ENCODE data around the gene ASB10. TPM values are rescaled to one million over a fixed set of nuclear protein-coding genes. Genes with fewer than 3 reads are reported as not detected.

ASB10 gene
- total and polyA plus RNA-seq, 5 experiments from 2014 or later = not detected

GRCh38 chr7:151168003-151168786, 18.9 kb downstream of the ASB10 start:
- Mint-ChIP-seq H3K4me1 (peaks cover 7 to 19% (median 13%) of the 10 kb centered on the region in 4 donors), H3K27me3 (peaks cover 32 to 53% (median 33%) of the 10 kb centered on the region in 5 donors), H3K36me3 (no peaks in the 10 kb centered on the region), H3K4me3 (peak overlapping the region; percentile 67 to 87 (median 80)), H3K9me3 (no peaks in the 10 kb centered on the region), H3K27ac (peak overlapping the region in 2 of 10 donors; percentile 56 to 60)
- POLR2A ChIA-PET = interaction anchor here (0.6 to 1.0 kb wide), 4 partner anchors 15 to 135 kb away, joined by 3 to 4 read pairs (median 3); no protein-coding TSS in a partner anchor
- ATAC-seq (peak; percentile 80 to 81), DNase-seq (peak; percentile 19 to 71 (median 56))

GRCh38 chr7:151167197-151167961, 19.7 kb downstream of the ASB10 start, which contains the start of gene GBX1:
GBX1 (minus strand) TSS chr7:151167694; CDS start chr7:151167548, 146 bp downstream.
- Mint-ChIP-seq H3K9me3 (no peaks in the 10 kb centered on the region), H3K36me3 (no peaks in the 10 kb centered on the region), H3K4me3 (peak within 1 kb of the TSS; percentile 70 to 87 (median 80)), H3K27me3 (peaks cover 25 to 45% (median 27%) of the 10 kb centered on the region in 5 donors), H3K4me1 (peaks cover 3 to 11% (median 8%) of the 10 kb centered on the region in 4 donors), H3K27ac (peak within 1 kb of the TSS in 2 of 10 donors; percentile 56 to 60)
- ATAC-seq (peak; percentile 55 to 69), DNase-seq (peak in 1 of 10 donors; percentile 11)
- POLR2A ChIA-PET = interaction anchor here (0.6 to 1.0 kb wide), 3 partner anchors 28 to 136 kb away, joined by 3 to 4 read pairs (median 3); no protein-coding TSS in a partner anchor

GRCh38 chr7:151166629-151167196, 20.3 kb downstream of the ASB10 start:
- no peaks in the 10 kb centered on the region for H3K9me3 Mint-ChIP-seq
- DNase-seq (no peak), ATAC-seq (peak in 1 of 2 donors; percentile 16)
- no peaks in the 10 kb centered on the region for H3K36me3 Mint-ChIP-seq
- H3K27ac Mint-ChIP-seq = no peak overlapping the region
- H3K27me3 Mint-ChIP-seq = peaks cover 22 to 40% (median 24%) of the 10 kb centered on the region in 5 donors
- peak overlapping the region; percentile 31 to 78 (median 74) for H3K4me3 Mint-ChIP-seq
- H3K4me1 Mint-ChIP-seq = peaks cover 2 to 9% (median 6%) of the 10 kb centered on the region in 4 donors
- POLR2A ChIA-PET = interaction anchor here (1.0 kb wide), 1 partner anchor 27 kb away, joined by 3 read pairs; no protein-coding TSS in a partner anchor

GRCh38 chr7:151161757-151162156, 25.3 kb downstream of the ASB10 start:
- peaks cover 0 to 4% (median 0%) of the 10 kb centered on the region in 4 donors for H3K4me1 Mint-ChIP-seq
- DNase-seq (no peak), ATAC-seq (no peak)
- POLR2A ChIA-PET = no interaction called here
- no peak overlapping the region for H3K4me3 Mint-ChIP-seq
- H3K9me3 Mint-ChIP-seq = no peaks in the 10 kb centered on the region
- H3K27me3 Mint-ChIP-seq = peaks cover 0 to 17% (median 6%) of the 10 kb centered on the region in 5 donors
- no peaks in the 10 kb centered on the region for H3K36me3 Mint-ChIP-seq
- H3K27ac Mint-ChIP-seq = no peak overlapping the region

GRCh38 chr7:151157645-151158329, 29.3 kb downstream of the ASB10 start:
- DNase-seq (no peak), ATAC-seq (no peak)
- Mint-ChIP-seq H3K36me3 (no peaks in the 10 kb centered on the region), H3K27ac (no peak overlapping the region), H3K27me3 (peaks cover 13 to 28% (median 14%) of the 10 kb centered on the region in 5 donors), H3K4me1 (no peaks in the 10 kb centered on the region), H3K9me3 (no peaks in the 10 kb centered on the region), H3K4me3 (no peak overlapping the region)
- POLR2A ChIA-PET = no interaction called here

- Mint-ChIP-seq H3K4me3 (no peak overlapping the region), H3K9me3 (no peaks in the 10 kb centered on the region), H3K27me3 (peaks cover 14 to 35% (median 23%) of the 10 kb centered on the region in 5 donors), H3K36me3 (no peaks in the 10 kb centered on the region), H3K27ac (no peak overlapping the region), H3K4me1 (no peaks in the 10 kb centered on the region)
- DNase-seq (no peak), ATAC-seq (no peak)
- POLR2A ChIA-PET = interaction anchor here (0.5 kb wide), 1 partner anchor 16 kb away, joined by 3 read pairs; no protein-coding TSS in a partner anchor
These were observed 34.2 kb downstream of the ASB10 start for GRCh38 chr7:151152643-151153513.

- Mint-ChIP-seq H3K27ac (no peak overlapping the region), H3K4me3 (no peak overlapping the region), H3K4me1 (no peaks in the 10 kb centered on the region), H3K36me3 (no peaks in the 10 kb centered on the region), H3K27me3 (peaks cover 9 to 22% (median 15%) of the 10 kb centered on the region in 5 donors), H3K9me3 (no peaks in the 10 kb centered on the region)
- no peak for DNase-seq
- no peak for ATAC-seq
- POLR2A ChIA-PET = no interaction called here
These were observed 36.7 kb downstream of the ASB10 start for GRCh38 chr7:151150388-151150787.

- no peak for ATAC-seq
- H3K27ac Mint-ChIP-seq = peak overlapping the region in 1 of 10 donors; percentile 41
- no peak for DNase-seq
- H3K4me3 Mint-ChIP-seq = no peak overlapping the region
- peaks cover 0 to 12% (median 10%) of the 10 kb centered on the region in 5 donors for H3K27me3 Mint-ChIP-seq
- no peaks in the 10 kb centered on the region for H3K9me3 Mint-ChIP-seq
- H3K36me3 Mint-ChIP-seq = peaks cover 0 to 6% (median 0%) of the 10 kb centered on the region in 3 donors
- no peaks in the 10 kb centered on the region for H3K4me1 Mint-ChIP-seq
- POLR2A ChIA-PET = no interaction called here
These were observed 38.5 kb downstream of the ASB10 start for GRCh38 chr7:151148319-151149259.

- H3K27me3 Mint-ChIP-seq = peaks cover 0 to 12% (median 10%) of the 10 kb centered on the region in 5 donors
- ATAC-seq (no peak), DNase-seq (no peak)
- no peak overlapping the region for H3K4me3 Mint-ChIP-seq
- H3K9me3 Mint-ChIP-seq = no peaks in the 10 kb centered on the region
- H3K36me3 Mint-ChIP-seq = peaks cover 0 to 11% (median 0%) of the 10 kb centered on the region in 3 donors
- POLR2A ChIA-PET = no interaction called here
- no peaks in the 10 kb centered on the region for H3K4me1 Mint-ChIP-seq
- no peak overlapping the region for H3K27ac Mint-ChIP-seq
These were observed 40.3 kb downstream of the ASB10 start for GRCh38 chr7:151146761-151147160.

- H3K27ac Mint-ChIP-seq = peak overlapping the region in 1 of 10 donors; percentile 44
- no peak overlapping the region for H3K4me3 Mint-ChIP-seq
- H3K36me3 Mint-ChIP-seq = peaks cover 0 to 13% (median 0%) of the 10 kb centered on the region in 3 donors
- no peaks in the 10 kb centered on the region for H3K9me3 Mint-ChIP-seq
- peaks cover 0 to 5% (median 3%) of the 10 kb centered on the region in 5 donors for H3K27me3 Mint-ChIP-seq
- H3K4me1 Mint-ChIP-seq = no peaks in the 10 kb centered on the region
- POLR2A ChIA-PET = interaction anchor here (0.7 kb wide), 1 partner anchor 420 kb away, joined by 6 read pairs; no protein-coding TSS in a partner anchor
- no peak for ATAC-seq
- DNase-seq = no peak
These were observed 42.7 kb downstream of the ASB10 start for GRCh38 chr7:151144387-151144786.

All from naive thymus-derived CD8-positive, alpha-beta T cell (primary cell).